ENCODE measurements around the gene MEF2C. TPM values are rescaled to one million over a fixed set of nuclear protein-coding genes. Genes with fewer than 3 reads are reported as not detected.
A peak's percentile ranks its signal among the peaks of the same experiment; 100 is the strongest.

Gene MEF2C
- total RNA-seq, 3 donors from 2014 or later (not counting 1 experiment from before 2014, with no cell fraction given), result 9.2 to 22.0 (median 18.3) TPM

DNA sequence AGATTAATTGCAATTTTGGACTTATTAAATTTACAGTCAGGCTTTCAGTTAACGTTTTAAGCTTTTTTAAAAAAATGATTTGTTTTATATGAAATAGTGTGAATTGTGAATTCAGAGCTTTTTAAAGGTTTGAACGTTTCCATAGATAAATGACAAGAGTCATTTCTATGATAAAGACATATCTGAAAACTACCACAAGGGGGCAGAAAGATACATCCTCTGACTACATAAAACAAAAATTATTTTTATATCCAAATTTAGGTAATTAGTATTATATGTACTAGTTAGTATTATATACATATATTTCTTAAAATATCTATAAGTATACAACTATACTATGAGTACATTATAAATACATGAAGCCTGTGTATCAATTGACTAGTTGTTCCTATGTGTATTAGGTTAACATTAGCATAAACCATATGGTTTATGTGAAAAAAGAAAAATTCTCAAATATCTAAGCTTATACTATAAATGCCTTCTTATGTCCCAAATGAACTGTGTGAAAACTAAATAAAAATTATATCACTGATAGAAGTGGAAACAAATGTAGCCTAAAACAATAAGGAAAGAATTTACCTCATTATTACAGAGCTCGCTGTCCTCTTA is 155.2 kb downstream of the MEF2C start:
- ATAC-seq (no peak), DNase-seq (peak in 1 of 2 donors; percentile 44)
- Histone ChIP-seq H3K27ac (ENCODE audit: low read length) (no peak overlapping the region), H3K36me3 (ENCODE audit: control insufficient read depth, insufficient read depth, low read length) (peaks cover 5% of the 10 kb centered on the region), H3K9me3 (ENCODE audit: control insufficient read depth, insufficient read depth, low read length) (no peaks in the 10 kb centered on the region), H3K27me3 (ENCODE audit: control insufficient read depth, insufficient read depth, low read length) (no peaks in the 10 kb centered on the region), H3K4me3 (ENCODE audit: low read length) (no peak overlapping the region), H3K4me1 (ENCODE audit: control insufficient read depth, insufficient read depth, low read length) (peaks cover 4% of the 10 kb centered on the region)
- H3K9me3 Mint-ChIP-seq, result no peaks in the 10 kb centered on the region
- intact Hi-C loops (cut with micrococcal nuclease), result loop anchor here (2.0 to 10.0 kb wide), 2 partner anchors 1437 to 1659 kb away; no protein-coding TSS in a partner anchor
- WGBS (ENCODE audit: insufficient coverage), result no CpG with 5 or more reads among the region's 3 CpGs
- TF ChIP-seq, protein P1, sequence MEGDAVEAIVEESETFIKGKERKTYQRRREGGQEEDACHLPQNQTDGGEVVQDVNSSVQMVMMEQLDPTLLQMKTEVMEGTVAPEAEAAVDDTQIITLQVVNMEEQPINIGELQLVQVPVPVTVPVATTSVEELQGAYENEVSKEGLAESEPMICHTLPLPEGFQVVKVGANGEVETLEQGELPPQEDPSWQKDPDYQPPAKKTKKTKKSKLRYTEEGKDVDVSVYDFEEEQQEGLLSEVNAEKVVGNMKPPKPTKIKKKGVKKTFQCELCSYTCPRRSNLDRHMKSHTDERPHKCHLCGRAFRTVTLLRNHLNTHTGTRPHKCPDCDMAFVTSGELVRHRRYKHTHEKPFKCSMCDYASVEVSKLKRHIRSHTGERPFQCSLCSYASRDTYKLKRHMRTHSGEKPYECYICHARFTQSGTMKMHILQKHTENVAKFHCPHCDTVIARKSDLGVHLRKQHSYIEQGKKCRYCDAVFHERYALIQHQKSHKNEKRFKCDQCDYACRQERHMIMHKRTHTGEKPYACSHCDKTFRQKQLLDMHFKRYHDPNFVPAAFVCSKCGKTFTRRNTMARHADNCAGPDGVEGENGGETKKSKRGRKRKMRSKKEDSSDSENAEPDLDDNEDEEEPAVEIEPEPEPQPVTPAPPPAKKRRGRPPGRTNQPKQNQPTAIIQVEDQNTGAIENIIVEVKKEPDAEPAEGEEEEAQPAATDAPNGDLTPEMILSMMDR (IDR thresholded peaks at IDR 0.05), result peak; percentile 81
- H3K36me3 Mint-ChIP-seq, result no peaks in the 10 kb centered on the region
- H3K4me1 Mint-ChIP-seq, result peaks cover 2 to 7% of the 10 kb centered on the region in 2 donors
- no peak overlapping the region for H3K27ac Mint-ChIP-seq
- H3K4me3 Mint-ChIP-seq, result no peak overlapping the region
- H3K27me3 Mint-ChIP-seq (ENCODE audit: low read depth in 2 of 2), result no peaks in the 10 kb centered on the region

DNA sequence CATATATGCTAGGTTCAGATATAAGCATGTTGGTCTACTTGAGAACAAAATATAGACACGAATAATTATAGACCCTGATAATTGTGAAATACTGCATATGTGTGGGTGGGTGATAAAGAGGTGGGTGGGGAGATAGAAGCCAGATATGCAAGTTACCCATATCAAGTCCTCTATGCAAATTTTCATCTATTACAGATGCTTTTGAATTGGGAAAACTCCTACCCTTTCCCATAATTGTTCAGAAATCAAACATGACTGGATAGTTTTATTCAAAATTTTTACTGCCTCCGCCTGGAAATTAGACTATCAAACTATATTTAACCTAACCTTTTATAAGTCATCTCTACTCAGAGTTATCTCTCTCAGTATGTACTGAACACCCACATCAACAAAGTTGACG is 157.5 kb downstream of the MEF2C start:
- ATAC-seq (no peak), DNase-seq (no peak)
- H3K27me3 Mint-ChIP-seq (ENCODE audit: low read depth in 2 of 2), result no peaks in the 10 kb centered on the region
- Histone ChIP-seq H3K4me3 (ENCODE audit: low read length) (no peak overlapping the region), H3K27ac (ENCODE audit: low read length) (no peak overlapping the region), H3K4me1 (ENCODE audit: control insufficient read depth, insufficient read depth, low read length) (no peaks in the 10 kb centered on the region), H3K27me3 (ENCODE audit: control insufficient read depth, insufficient read depth, low read length) (no peaks in the 10 kb centered on the region), H3K9me3 (ENCODE audit: control insufficient read depth, insufficient read depth, low read length) (no peaks in the 10 kb centered on the region), H3K36me3 (ENCODE audit: control insufficient read depth, insufficient read depth, low read length) (peaks cover 5% of the 10 kb centered on the region)
- H3K27ac Mint-ChIP-seq, result no peak overlapping the region
- no peaks in the 10 kb centered on the region for H3K4me1 Mint-ChIP-seq
- intact Hi-C loops (cut with micrococcal nuclease), result loop anchor here (10.0 kb wide), 1 partner anchor 1439 kb away; no protein-coding TSS in a partner anchor
- H3K36me3 Mint-ChIP-seq, result no peaks in the 10 kb centered on the region
- no peaks in the 10 kb centered on the region for H3K9me3 Mint-ChIP-seq
- TF ChIP-seq, protein P1 (IDR thresholded peaks at IDR 0.05), result no peak
- 63% methylated on average over 2 of the region's 3 CpGs for WGBS (ENCODE audit: insufficient coverage)
- H3K4me3 Mint-ChIP-seq, result no peak overlapping the region

DNA sequence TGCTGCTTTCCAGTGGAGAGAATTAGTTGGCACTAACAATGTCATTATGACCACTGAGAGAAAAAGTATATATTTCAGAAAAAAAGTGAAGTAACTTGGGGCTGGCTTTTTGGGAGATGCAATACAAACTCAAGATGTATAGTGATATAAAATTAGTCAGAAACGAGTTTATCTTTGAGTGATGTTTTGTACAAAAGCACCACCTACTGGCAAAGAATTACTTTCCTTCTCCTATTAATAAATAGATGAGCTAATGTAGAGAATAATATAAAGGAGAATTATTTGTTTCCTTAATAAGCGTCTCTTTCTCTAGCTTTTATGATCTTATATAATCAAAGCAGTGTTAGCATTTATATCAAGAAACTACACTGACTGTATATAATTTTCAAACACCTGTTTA is 158.8 kb downstream of the MEF2C start:
- no CpG with 5 or more reads among the region's 2 CpGs for WGBS (ENCODE audit: insufficient coverage)
- Histone ChIP-seq H3K4me3 (ENCODE audit: low read length) (no peak overlapping the region), H3K9me3 (ENCODE audit: control insufficient read depth, insufficient read depth, low read length) (no peaks in the 10 kb centered on the region), H3K27me3 (ENCODE audit: control insufficient read depth, insufficient read depth, low read length) (no peaks in the 10 kb centered on the region), H3K27ac (ENCODE audit: low read length) (no peak overlapping the region), H3K4me1 (ENCODE audit: control insufficient read depth, insufficient read depth, low read length) (no peaks in the 10 kb centered on the region), H3K36me3 (ENCODE audit: control insufficient read depth, insufficient read depth, low read length) (peaks cover 5% of the 10 kb centered on the region)
- H3K9me3 Mint-ChIP-seq, result no peaks in the 10 kb centered on the region
- no peaks in the 10 kb centered on the region for H3K36me3 Mint-ChIP-seq
- TF ChIP-seq, protein P1 (IDR thresholded peaks at IDR 0.05), result no peak
- no peaks in the 10 kb centered on the region for H3K4me1 Mint-ChIP-seq
- no peak overlapping the region for H3K27ac Mint-ChIP-seq
- ATAC-seq (no peak), DNase-seq (no peak)
- no peak overlapping the region for H3K4me3 Mint-ChIP-seq
- H3K27me3 Mint-ChIP-seq (ENCODE audit: low read depth in 2 of 2), result no peaks in the 10 kb centered on the region
- intact Hi-C loops (cut with micrococcal nuclease), result loop anchor here (10.0 kb wide), 1 partner anchor 1441 kb away; no protein-coding TSS in a partner anchor

Measured in natural killer cell (primary cell).